Measurements from ENCODE around the gene TOR1B.

TOR1B gene

DNA sequence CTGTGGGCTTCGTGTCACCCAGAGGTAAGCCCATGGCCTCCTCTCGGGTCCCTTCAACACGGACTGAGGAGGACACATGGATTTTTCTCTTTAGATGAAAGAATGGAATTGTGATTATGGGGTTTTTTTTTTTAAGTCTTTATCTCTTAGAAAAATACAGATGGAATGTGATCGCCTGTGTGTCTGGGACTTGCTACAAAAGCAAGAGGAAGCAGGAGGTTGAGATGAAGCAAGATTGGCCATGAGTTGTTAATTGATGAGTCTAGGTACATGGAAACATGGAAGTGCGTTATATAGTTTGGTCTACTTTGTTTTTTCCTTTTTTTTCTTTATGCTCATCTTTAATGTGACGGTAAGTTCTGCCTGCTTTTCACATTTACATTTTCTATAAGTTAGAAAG, 46.9 kb downstream of the TOR1B start:
- DNase-seq, result no peak

- DNase-seq, result no peak
Measured at GRCh38 chr9:129850821-129851550, 48.0 kb downstream of the TOR1B start.

DNA sequence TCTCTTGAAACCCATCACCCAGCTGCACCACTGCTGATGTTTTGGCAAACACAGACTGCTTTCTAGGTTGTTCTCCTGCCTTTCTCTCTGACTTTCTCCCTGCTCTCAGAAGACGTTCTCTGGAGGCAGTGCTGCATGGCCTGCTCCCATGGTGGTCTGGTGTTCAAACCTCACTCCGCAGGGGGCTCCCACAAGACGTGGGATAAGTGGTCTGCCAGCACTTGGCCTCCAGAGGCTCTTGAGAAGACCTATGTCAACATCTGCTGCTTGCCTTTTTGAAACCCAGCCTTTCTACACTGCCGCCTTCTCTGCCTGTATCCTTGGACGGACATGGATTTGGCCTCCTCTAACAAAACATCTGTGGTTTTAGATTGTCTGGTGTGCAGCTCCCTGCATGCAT, 48.8 kb downstream of the TOR1B start:
- DNase-seq, result no peak

- no peak for DNase-seq
Measured at GRCh38 chr9:129852579-129852978, 49.6 kb downstream of the TOR1B start.

- no peak for DNase-seq
Measured at GRCh38 chr9:129853614-129854013, 50.6 kb downstream of the TOR1B start.

DNA sequence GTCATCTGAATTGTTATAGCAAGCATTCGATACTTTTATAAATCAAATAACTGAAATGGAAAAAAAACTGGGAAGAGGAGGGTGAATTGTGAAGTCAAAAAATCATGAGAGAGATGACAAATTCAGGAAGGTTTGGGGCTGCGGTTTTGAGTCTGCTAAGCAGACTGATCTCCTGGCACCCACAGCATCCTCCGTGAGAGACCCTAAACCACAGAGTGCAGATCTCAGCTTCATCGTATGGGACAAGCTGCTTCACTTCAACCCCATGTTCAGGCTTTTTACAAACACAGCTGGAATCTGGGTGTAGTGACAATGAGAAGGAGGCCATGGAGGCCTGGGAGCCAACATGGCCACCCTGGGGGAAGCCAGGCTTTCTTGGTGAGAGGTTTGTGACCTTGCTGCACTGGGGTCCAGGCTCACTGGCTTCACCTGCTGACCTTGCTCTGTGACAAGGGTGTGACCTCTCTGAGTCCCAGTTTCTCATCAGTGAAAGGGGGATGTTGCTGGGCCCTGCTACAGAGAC, 51.7 kb downstream of the TOR1B start:
- DNase-seq, result no peak

GRCh38 chr9:129857207-129857606, 54.2 kb downstream of the TOR1B start:
- DNase-seq, result no peak

- DNase-seq, result no peak
Measured at GRCh38 chr9:129858167-129858962, 55.4 kb downstream of the TOR1B start.

Data from eye (tissue), 1 donor.